HL-60 (cell line): ENCODE data around the gene SFMBT2.

Source experiments
- CTCF ChIP-seq: IDR thresholded peaks from one replicate; pipeline ENCODE4 v1.5.1; 2011; ENCODE audit warnings: low read length, control low read depth, inconsistent platforms; ENCODE audit not compliant: insufficient read depth
- POLR2AphosphoS5 ChIP-seq: IDR thresholded peaks from 2 replicates; pipeline ENCODE4 v1.6.1; 2012; ENCODE audit warnings: low read depth

GRCh38 chr10:7339510-7339909 is 71.3 kb downstream of the SFMBT2 start:
- TF ChIP-seq CTCF = no peak
- no peak for TF ChIP-seq POLR2AphosphoS5
